G401.6 (cell line): ENCODE data around the gene OR1E1.
"Not testable (repeated sequence)": the region's sequence is repeated elsewhere in the genome, so short reads cannot be mapped to it uniquely, and the experiment has no call there.

ENCODE experiments used
- FAIRE-seq: peaks from 2 replicates; lab custom pipeline; 2012; peaks lifted over from hg19 to GRCh38; lab: Jason Lieb, UNC

Gene OR1E1, protein sequence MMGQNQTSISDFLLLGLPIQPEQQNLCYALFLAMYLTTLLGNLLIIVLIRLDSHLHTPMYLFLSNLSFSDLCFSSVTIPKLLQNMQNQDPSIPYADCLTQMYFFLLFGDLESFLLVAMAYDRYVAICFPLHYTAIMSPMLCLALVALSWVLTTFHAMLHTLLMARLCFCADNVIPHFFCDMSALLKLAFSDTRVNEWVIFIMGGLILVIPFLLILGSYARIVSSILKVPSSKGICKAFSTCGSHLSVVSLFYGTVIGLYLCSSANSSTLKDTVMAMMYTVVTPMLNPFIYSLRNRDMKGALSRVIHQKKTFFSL

DNA sequence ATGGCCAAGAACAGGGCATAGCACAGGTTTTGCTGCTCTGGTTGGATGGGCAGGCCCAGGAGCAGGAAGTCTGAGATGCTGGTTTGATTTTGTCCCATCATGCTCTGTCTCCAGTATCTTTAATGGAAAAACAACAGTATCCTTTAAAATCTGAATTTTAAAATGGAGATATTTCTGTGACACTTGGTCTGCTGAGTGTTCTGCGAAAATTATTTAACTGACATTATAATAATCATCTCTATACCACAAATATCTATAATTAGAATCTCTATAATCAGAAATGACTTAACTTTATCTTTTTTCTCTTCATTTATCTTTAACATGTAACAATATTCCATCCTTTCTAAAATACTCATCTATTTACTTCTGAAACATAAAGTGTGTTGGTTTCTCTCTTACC, at the start of gene OR1E1:
TSS of gene OR1E1 (minus strand) at position 101 of the 400 bp plus-strand sequence. CDS start at position 101, 0 bp downstream.
- FAIRE-seq, result no peak

DNA sequence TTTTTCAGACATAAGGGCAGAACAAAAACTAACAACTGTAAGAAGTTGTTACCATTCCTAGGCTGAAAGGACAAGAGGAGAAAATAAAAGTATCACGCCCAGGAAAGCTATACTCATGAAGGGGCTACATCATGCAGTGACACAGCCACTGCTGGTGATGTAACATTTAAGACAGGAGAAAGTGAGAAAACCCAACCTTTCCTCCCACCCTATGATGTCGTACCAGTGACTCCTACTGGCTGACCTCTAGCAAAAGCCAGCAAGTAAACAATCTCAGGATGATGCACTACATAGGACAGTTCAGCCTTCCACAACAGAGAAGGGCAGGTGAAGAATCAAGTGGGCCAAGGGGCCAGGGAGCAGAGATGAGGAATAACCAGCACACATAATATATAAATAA, 49.4 kb upstream of the OR1E1 start:
- no peak for FAIRE-seq

DNA sequence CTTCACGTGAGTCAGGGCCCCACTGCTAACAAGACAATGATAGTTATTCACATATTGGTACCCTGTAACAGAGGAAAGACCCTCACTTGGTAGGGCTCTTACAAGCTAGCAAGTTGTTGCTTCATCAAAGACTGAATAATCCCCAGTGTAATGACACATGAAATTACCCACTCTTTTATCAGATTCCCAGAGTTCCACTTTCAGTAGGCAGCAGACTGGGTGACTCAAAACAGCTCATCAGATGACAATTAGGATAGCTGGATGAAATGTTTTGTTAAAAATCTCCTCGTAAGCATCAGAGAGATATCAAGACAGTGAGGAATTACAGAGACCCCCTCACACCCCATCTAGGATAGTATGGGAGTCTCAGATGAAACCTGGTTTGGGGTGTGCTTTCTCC, 42.2 kb upstream of the OR1E1 start:
- FAIRE-seq, result no peak

DNA sequence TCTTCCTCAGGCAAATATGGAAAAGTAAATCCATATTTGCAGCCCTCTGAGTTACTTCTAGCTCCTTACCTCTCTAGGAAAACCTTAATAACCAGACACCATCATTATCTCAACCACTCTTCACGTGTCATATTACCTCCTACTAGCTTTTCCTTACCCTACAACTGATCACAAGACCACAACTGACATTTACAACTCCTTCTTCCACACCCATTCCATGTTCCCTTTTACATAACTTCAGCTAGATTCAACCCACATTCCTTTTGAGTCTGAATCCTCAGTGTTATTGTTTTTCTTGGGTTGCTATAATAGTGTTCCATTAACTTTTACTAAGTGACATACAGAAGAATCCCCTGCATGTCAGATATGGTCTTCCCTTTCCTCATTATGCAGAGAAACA, 40.2 kb upstream of the OR1E1 start:
- no peak for FAIRE-seq

DNA sequence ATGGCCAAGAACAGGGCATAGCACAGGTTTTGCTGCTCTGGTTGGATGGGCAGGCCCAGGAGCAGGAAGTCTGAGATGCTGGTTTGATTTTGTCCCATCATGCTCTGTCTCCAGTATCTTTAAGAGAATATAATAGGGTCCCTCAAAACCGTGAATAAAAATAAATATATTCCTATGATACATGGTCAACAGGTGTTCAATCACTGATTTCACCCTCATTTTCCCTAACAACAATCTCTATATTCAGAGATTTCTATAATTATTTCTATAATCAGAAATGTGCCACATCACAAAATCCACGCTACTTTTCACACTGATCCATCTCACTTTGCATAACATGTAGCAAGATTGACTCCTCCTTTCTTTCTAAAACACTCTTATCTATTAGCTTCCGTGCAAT, 35.5 kb upstream of the OR1E1 start, which contains the start of gene OR1E2:
TSS of gene OR1E2 (minus strand) at position 101 of the 400 bp plus-strand sequence. CDS start at position 101, 0 bp downstream.
- FAIRE-seq, result no peak

DNA sequence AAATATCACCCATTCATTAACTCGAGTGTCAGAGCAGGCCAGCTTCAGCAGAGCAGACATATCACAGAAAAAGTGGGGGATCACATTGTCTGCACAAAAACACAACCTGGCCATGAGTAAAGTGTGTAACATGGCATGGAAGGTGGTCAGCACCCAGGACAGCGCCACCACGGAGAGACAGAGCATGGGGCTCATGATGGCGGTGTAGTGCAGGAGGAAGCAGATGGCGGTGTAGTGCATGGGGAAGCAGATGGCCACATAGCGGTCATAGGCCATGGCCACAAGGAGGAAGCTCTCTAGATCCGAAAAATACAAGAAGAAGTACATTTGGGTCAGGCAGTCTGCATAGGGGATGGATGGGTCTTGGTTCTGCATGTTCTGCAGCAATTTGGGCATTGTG, 35.0 kb upstream of the OR1E1 start:
- FAIRE-seq, result not testable (repeated sequence)

DNA sequence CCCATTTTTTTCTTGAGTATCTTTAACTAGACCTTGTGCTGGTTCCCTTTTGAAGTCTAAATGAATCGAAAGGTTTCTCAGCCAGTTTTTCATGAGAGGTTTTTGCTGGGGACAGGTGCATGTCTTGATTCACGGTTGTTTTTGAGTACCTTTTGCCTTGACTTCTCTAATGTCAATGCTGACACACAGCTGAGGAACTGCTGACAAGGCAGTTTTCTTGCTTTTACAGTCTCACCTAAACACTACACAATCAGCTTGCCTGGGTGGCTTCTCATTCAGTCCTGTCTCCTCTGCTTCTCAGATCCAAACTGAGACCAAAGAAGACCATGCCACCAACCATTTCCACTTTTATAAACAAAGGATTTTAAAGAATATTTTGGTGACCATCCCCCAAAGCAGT, 20.0 kb upstream of the OR1E1 start:
- no peak for FAIRE-seq

DNA sequence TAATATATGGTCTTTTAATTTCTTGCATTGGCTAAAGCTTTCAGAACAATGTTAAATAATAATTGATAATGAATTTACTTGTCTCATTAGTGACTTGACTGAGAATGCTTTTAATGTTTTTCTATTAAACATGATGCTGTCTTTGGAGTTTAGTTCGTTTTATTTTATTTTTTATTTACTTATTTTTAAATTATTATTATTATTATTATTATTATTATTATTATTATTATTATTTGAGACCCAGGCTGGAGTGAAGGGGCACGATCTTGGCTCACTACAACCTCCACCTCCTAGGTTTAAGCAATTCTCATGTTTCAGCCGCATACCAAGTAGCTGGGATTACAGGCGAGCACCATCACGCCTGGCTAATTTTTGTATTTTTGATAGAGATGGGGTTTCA, 17.4 kb upstream of the OR1E1 start:
- no peak for FAIRE-seq

DNA sequence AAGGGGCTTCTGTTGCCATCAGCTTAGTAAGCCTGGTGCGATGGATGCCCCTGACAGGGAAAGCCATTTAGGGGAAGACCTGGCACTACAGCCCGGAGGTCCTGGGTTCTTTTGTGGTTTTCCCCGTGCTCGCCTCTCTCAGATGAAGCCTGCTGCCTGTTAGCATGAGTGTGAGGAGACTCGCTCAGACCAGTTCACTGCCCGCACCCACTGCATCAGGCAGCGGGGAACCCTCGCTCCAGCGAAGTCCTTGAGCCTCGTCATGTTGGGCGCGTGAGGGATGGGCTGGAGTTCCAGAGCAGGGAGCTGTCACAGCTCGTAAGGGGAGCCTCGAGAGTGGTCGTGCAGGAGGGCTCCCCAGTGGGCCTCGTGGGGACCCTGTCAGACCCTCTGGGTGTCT, 14.0 kb upstream of the OR1E1 start:
- FAIRE-seq, result not testable (repeated sequence)

DNA sequence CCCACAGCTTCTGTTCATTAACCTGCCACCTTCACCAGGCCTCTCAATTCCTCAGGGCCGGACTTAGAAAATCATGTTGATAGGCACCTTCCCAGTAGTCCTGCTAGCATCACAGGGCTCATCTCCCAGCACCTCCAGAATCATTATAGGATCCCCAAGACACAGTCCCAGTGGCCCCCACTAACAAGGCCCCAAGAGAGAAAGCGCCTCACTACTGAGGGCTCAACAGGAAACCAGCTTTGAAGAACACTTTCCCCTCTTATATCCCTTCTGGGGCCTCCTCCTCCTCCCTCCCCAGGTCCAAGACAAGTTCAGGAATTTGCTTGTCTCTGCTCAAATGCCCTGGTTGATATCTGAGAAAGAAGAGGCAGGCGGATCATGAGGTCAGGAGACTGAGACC, 12.9 kb upstream of the OR1E1 start, which contains the start of gene OR3A3:
TSS of gene OR3A3 (plus strand) at position 301 of the 400 bp plus-strand sequence.
- no peak for FAIRE-seq

DNA sequence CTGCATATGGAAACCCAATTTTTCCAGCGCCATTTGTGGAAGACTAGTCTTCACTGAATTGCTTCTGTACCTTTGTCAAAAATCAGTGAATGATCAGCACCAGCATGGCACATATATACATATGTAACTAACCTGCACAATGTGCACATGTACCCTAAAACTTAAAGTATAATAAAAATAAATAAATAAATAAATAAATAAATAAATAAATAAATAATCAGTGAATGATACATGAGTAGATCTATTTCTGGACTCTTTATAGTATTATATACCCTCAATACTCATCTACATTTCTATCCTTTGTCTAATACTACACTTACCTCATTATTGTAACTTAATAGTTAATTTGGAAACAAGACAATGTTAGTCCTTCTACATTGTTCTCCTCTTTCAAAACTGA, 5.6 kb upstream of the OR1E1 start:
- FAIRE-seq, result not testable (repeated sequence)

DNA sequence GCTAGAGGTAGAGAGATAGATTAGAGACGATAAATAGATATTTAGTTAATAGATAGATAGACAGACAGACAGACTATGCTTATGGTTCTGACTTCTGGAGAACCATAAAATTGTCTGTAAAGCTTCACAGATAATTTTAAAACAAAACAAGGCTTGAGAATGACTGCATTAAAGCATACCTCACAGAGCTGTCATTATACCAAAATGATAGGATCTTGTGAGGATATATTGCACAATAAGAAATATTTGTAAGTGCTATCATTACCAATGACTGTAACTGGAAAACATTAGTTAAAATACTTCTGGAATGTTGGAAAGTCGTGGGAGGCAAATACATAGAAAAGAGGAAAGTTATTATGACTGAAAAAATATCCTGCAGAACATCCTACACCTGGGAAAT, 3.6 kb upstream of the OR1E1 start:
- FAIRE-seq, result no peak

DNA sequence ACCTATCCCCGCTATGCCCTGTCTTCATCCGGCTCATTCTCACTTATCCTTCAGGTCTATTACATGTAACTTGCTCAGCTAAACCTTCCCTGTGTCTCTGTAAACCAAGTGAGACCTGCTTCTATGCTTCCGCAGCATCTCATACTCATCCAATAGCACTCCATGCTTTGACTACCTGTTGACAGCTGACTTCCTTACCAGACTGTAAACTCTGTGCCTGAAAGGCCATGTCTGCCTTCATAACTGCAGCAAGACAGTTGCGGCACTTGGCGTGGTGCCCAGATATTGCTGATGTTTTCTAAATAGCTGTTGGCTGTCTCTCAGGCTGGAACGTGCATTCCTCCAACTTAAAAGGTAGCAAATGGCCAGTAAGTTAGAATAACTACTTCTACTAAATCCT, 1.8 kb upstream of the OR1E1 start:
- FAIRE-seq, result no peak

DNA sequence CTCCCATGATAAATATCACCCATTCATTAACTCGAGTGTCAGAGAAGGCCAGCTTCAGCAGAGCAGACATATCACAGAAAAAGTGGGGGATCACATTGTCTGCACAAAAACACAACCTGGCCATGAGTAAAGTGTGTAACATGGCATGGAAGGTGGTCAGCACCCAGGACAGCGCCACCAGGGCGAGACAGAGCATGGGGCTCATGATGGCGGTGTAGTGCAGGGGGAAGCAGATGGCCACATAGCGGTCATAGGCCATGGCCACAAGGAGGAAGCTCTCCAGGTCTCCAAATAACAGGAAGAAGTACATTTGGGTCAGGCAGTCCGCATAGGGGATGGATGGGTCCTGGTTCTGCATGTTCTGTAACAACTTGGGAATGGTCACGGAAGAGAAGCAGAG, 409 bp downstream of the OR1E1 start:
- not testable (repeated sequence) for FAIRE-seq

DNA sequence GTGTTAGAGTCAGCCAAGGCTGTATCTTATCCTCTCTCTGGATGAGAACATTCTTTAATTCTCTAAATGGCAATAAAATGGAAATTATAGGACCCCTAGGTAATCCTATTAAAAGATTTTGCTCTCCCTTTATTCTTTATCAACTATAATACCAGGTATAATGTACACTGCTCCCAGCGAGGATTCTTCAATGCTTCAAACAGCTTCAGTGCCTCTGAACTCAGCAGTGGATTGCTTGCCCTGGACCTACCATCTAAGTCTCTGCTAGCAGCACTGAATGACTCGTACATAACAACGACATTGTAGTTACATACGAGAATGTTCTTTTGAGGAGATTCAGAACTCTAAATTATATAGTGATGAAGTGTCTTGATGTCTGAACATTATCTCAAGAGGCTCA, 8.4 kb downstream of the OR1E1 start:
- no peak for FAIRE-seq

DNA sequence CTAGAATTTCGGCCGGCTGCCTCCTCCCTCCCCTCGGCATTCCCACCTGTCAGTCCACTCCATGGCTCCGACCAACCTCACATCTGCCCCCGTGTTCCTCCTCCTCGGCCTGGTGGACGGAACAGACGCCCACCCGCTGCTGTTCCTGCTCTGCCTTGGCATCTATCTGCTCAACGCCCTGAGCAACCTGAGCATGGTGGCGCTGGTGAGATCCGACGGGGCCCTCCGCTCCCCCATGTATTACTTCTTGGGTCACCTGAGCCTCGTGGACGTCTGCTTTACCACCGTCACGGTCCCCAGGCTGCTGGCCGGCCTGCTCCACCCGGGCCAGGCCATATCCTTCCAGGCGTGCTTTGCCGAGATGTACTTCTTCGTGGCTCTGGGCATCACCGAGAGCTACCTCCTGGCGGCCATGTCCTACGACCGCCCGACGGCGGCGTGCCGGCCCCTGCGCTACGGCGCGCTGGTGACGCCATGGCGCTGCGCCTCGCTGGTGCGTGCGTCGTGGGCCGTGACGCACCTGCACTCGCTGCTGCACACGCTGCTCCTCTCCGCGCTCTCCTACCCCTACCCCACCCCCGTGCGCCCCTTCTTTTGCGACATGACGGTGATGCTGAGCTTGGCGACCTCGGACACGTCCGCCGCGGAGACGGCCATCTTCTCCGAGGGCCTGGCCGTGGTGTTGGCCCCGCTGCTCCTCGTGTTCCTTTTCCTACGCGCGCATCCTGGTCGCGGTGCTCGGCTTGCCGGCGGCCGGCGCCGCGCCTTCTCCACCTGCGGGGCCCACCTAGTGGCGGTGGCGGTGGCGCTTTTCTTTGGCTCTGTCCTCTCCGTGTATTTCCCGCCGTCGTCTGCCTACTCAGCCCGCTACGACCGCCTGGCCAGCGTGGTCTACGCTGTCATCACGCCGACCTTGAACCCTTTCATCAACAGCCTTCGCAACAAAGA, 12.1 kb downstream of the OR1E1 start, which contains the start of gene OR3A2:
TSS of gene OR3A2 (minus strand) at position 440 of the 948 bp plus-strand sequence.
- no peak for FAIRE-seq

DNA sequence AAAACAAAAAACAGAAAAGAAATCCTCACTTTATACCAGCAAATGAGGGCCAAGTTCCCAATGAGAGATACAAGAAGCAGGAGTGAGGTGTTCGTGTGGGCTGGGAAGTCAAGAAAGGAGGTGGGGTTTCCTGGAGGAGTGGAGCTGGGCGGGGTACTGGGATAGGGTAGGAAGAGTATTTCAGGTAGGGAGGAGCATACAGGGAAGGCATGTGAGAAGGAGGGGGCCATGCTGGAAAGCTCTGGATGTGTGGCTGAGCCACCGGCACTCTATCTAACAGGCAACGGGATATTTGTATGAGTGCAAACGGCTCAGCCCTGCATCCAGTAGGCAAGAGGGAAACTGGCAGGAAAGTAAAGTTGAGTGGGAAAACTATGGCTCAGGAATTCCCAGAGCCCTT, 16.3 kb downstream of the OR1E1 start:
- FAIRE-seq, result no peak

DNA sequence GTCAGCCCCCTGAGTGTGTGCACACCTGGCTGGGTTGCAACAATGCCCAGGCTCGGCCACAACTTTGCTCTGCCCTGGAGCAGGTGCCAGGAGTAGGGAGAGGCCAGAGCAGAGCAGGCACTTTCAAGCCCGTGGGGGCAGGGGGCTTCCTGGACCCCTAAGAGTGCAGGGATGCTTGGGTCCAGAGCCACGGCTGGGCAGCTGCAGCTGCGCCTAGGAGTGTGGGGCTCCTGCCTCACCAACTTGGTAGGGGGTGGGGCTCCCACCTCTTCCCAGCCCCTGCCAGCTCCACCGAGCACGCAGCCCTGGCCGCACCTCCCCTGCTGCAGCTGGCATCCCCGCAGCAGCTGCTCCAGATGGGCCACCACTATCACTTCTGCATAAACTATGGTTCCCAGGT, 19.9 kb downstream of the OR1E1 start:
- FAIRE-seq, result no peak

DNA sequence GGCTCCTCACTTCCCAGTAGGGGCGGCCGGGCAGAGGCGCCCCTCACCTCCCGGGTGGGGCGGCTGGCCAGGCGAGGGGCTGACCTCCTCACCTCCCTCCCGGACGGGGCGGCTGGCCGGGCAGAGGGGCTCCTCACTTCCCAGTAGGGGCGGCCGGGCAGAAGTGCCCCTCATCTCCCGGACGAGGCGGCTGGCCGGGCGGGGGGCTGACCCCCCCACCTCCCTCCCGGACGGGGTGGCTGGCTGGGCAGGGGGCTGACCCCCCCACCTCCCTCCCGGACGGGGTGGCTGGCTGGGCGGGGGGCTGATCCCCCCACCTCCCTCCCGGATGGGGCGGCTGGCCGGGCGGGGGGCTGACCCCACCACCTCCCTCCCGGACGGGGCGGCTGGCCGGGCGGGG, 27.0 kb downstream of the OR1E1 start:
- FAIRE-seq, result not testable (repeated sequence)
